ENCODE data around the gene AOAH. TPM values are rescaled to one million over a fixed set of nuclear protein-coding genes. Genes with fewer than 3 reads are reported as not detected.
"Not testable (repeated sequence)": the region's sequence is repeated elsewhere in the genome, so short reads cannot be mapped to it uniquely, and the experiment has no call there.

AOAH gene
- total and polyA plus RNA-seq, 9 of the 15 experiments (the other 6 are each of a cell fraction or from before 2014, with no cell fraction given), result not detected

DNA sequence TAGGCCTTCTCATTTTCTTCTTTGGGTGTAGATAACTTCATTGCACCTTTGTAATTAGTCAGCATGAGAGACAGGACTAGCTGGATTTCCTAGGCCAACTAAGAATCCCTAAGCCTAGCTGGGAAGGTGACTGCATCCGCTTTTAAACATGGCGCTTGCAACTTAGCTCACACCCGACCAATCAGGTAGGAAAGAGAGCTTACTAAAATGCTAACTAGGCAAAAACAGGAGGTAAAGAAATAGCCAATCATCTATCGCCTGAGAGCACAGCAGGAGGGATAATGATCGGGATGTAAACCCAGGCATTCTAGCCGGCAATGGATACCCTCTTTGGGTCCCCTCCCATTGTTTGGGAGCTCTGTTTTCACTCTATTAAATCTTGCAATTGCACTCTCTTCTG, 75.0 kb downstream of the AOAH start:
- H3K9me1 ChIP-seq (ENCODE audit: control insufficient read depth, insufficient read depth, low read length); in situ Hi-C loops (cut with MboI); FAIRE-seq; H4K20me1 ChIP-seq (replicated peaks; ENCODE audit: control insufficient read depth, insufficient read depth, low read length); H2AFZ ChIP-seq (ENCODE audit: low read depth, low read length); BruUV-seq (replicated peaks); H3K4me2 ChIP-seq (ENCODE audit: insufficient read depth, low read length); H3K79me2 ChIP-seq (ENCODE audit: control insufficient read depth, insufficient read depth, low read length); intact Hi-C loops (cut with micrococcal nuclease); ATAC-seq; DNase-seq (ENCODE audit: extremely low read depth in 1 of 4, low spot score in 3 of 4); H3K36me3 ChIP-seq (ENCODE audit: control insufficient read depth, insufficient read depth, low read length); H3K4me1 ChIP-seq (replicated peaks in 1 of 2; ENCODE audit: control insufficient read depth in 2 of 2, insufficient read depth in 2 of 2, low read length in 2 of 2); CTCF ChIA-PET (ENCODE audit: low intra/inter-chr PET ratio); H3K9ac ChIP-seq (ENCODE audit: insufficient read depth in 1 of 2, low read depth in 2 of 2, low read length in 2 of 2); H3K27ac ChIP-seq (ENCODE audit: extremely low read depth, low read depth, low read length); H3K4me3 ChIP-seq; H3K9me3 ChIP-seq (replicated peaks; ENCODE audit: control insufficient read depth, insufficient read depth, low read depth, low read length): not testable (repeated sequence)
- POLR2A ChIA-PET, result interaction anchor here (0.7 to 1.1 kb wide), 3 partner anchors 9 to 107 kb away, joined by 3 to 4 read pairs (median 3); no protein-coding TSS in a partner anchor
- under 1% methylated on average over 6 of the region's 6 CpGs for WGBS (ENCODE audit: insufficient coverage, low coverage, missing lambda C conversion rate)
- peak; percentile 78 for TF ChIP-seq MAFG (tag; conservative IDR thresholded peaks at IDR 0.05)
- TF ChIP-seq C11orf30 (IDR thresholded peaks at IDR 0.05; ENCODE audit: low read depth), result peak; percentile 56; the same call in 1 of the 2 replicates
- peak; percentile 46; the same call in 1 of the 2 replicates for TF ChIP-seq MAFF (IDR thresholded peaks at IDR 0.05; ENCODE audit: low read length)
- peak; percentile 47 for TF ChIP-seq MAFK (IDR thresholded peaks at IDR 0.05; ENCODE audit: low read length)
- TF ChIP-seq ZNF316 (IDR thresholded peaks at IDR 0.05), result peak; percentile 71
- peaks cover 11 to 32% of the 10 kb centered on the region in 2 experiments for H3K27me3 ChIP-seq (ENCODE audit: control insufficient read depth in 2 of 2, insufficient read depth in 2 of 2, low read length in 2 of 2)

DNA sequence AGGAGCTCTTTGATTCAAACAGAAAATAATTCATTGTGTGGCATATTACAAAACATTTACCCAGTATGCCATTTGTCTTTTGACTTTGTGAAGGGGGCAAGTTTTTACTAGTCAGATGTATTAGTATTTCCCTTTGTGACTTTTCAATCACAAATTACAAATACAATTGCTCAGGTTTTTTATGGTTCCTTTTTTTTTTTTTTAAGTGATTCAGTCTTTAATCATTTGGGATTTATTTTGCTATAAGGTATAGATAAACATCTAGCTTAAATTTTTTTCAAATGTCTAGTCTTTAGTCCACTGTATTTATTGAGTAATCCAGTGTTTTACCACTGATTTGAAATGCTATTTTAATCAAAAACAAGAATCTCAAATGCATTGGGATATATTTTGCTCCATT, 75.9 kb downstream of the AOAH start:
- no peak for ATAC-seq
- TF ChIP-seq RBM39 (optimal IDR thresholded peaks at IDR 0.05; ENCODE audit: low read depth, low read length) (no peak), CREB1 (IDR thresholded peaks at IDR 0.05) (no peak), CREB1 (CRISPR knock-in tag; IDR thresholded peaks at IDR 0.05) (no peak), TOE1 (IDR thresholded peaks at IDR 0.05; ENCODE audit: borderline replicate concordance) (no peak), TOE1 (CRISPR knock-in tag; IDR thresholded peaks at IDR 0.05; ENCODE audit: borderline replicate concordance, low read depth) (no peak), FOXP4 (CRISPR knock-in tag; IDR thresholded peaks at IDR 0.05; ENCODE audit: borderline replicate concordance) (no peak), NEUROD1 (IDR thresholded peaks at IDR 0.05; ENCODE audit: borderline replicate concordance, low read depth, low read length, partially characterized antibody) (no peak), TCF3 (CRISPR knock-in tag; IDR thresholded peaks at IDR 0.05) (no peak)
- TF ChIP-seq, protein P1, sequence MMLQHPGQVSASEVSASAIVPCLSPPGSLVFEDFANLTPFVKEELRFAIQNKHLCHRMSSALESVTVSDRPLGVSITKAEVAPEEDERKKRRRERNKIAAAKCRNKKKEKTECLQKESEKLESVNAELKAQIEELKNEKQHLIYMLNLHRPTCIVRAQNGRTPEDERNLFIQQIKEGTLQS (IDR thresholded peaks at IDR 0.05), result no peak
- TF ChIP-seq, protein P1 (CRISPR knock-in tag; conservative IDR thresholded peaks at IDR 0.05), result no peak

More for the DNA sequence above, 75.9 kb downstream of the AOAH start:
- CTCF ChIA-PET (ENCODE audit: low intra/inter-chr PET ratio), result no interaction called here
- no peaks in the 10 kb centered on the region for H3K4me1 ChIP-seq (replicated peaks in 1 of 2; ENCODE audit: control insufficient read depth in 2 of 2, insufficient read depth in 2 of 2, low read length in 2 of 2)
- H3K4me3 ChIP-seq, result no peak overlapping the region
- no TSS peak for BruUV-seq (replicated peaks)
- in situ Hi-C loops (cut with MboI) (no loop called here), intact Hi-C loops (cut with micrococcal nuclease) (no loop called here)
- H4K20me1 ChIP-seq (replicated peaks; ENCODE audit: control insufficient read depth, insufficient read depth, low read length), result no peaks in the 10 kb centered on the region
- H3K9me3 ChIP-seq (replicated peaks; ENCODE audit: control insufficient read depth, insufficient read depth, low read depth, low read length), result no peaks in the 10 kb centered on the region
- DNase-seq (ENCODE audit: extremely low read depth in 1 of 4, low spot score in 3 of 4) (no peak), FAIRE-seq (no peak)
- H3K27ac ChIP-seq (ENCODE audit: extremely low read depth, low read depth, low read length), result no peak overlapping the region
- H2AFZ ChIP-seq (ENCODE audit: low read depth, low read length), result no peak overlapping the region
- no peaks in the 10 kb centered on the region for H3K36me3 ChIP-seq (ENCODE audit: control insufficient read depth, insufficient read depth, low read length)
- no peaks in the 10 kb centered on the region for H3K9me1 ChIP-seq (ENCODE audit: control insufficient read depth, insufficient read depth, low read length)
- H3K27me3 ChIP-seq (ENCODE audit: control insufficient read depth in 2 of 2, insufficient read depth in 2 of 2, low read length in 2 of 2), result peaks cover 11 to 24% of the 10 kb centered on the region in 2 experiments; a peak in 4 of 5 replicates
- no peak overlapping the region for H3K9ac ChIP-seq (ENCODE audit: insufficient read depth in 1 of 2, low read depth in 2 of 2, low read length in 2 of 2)
- H3K79me2 ChIP-seq (ENCODE audit: control insufficient read depth, insufficient read depth, low read length), result no peaks in the 10 kb centered on the region
- no peak overlapping the region for H3K4me2 ChIP-seq (ENCODE audit: insufficient read depth, low read length)
- POLR2A ChIA-PET, result interaction anchor here (0.5 to 1.1 kb wide), 2 partner anchors 10 to 588 kb away, joined by 3 to 4 read pairs; no protein-coding TSS in a partner anchor
